Adipocyte (in vitro differentiated cells): ENCODE data around the gene DMAP1.

Source experiments
- DNase-seq: peaks from one replicate; pipeline ENCODE4 v3.0.0-alpha.2; 2015; ENCODE audit warnings: low read depth
- H3K27me3 ChIP-seq: replicated peaks from 2 replicates; pipeline ENCODE4 v1.7.0; 2013; ENCODE audit warnings: mild to moderate bottlenecking, low read length, moderate library complexity; ENCODE audit not compliant: control insufficient read depth, insufficient read depth
- H3K36me3 ChIP-seq: 2 replicates; pipeline ENCODE4 v1.7.0; 2013; ENCODE audit warnings: low read length, mild to moderate bottlenecking, moderate library complexity; ENCODE audit not compliant: control insufficient read depth, insufficient read depth, severe bottlenecking
- H3K4me1 ChIP-seq: 2 replicates; pipeline ENCODE4 v1.7.0; 2013; ENCODE audit warnings: mild to moderate bottlenecking, low read length, moderate library complexity; ENCODE audit not compliant: control insufficient read depth, insufficient read depth
- H3K4me3 ChIP-seq: 2 replicates; pipeline ENCODE4 v1.7.0; 2013; ENCODE audit warnings: mild to moderate bottlenecking, low read length, moderate library complexity
- H3K9ac ChIP-seq: 2 replicates; pipeline ENCODE4 v1.7.0; 2013; ENCODE audit warnings: mild to moderate bottlenecking, low read length, moderate library complexity
- H3K9me3 ChIP-seq: 2 replicates; pipeline ENCODE4 v1.7.0; 2013; ENCODE audit warnings: mild to moderate bottlenecking, low read length, moderate library complexity; ENCODE audit not compliant: control insufficient read depth

DMAP1 gene

GRCh38 chr1:44218503-44219300, 5.4 kb downstream of the DMAP1 start:
- Histone ChIP-seq H3K36me3 (peaks cover 50% of the 10 kb centered on the region), H3K4me3 (no peak overlapping the region), H3K4me1 (peaks cover 16% of the 10 kb centered on the region), H3K9ac (no peak overlapping the region), H3K9me3 (no peaks in the 10 kb centered on the region), H3K27me3 (no peaks in the 10 kb centered on the region)
- no peak for DNase-seq

- Histone ChIP-seq H3K27me3 (no peaks in the 10 kb centered on the region), H3K4me3 (no peak overlapping the region), H3K4me1 (peaks cover 13% of the 10 kb centered on the region), H3K9ac (no peak overlapping the region), H3K9me3 (no peaks in the 10 kb centered on the region), H3K36me3 (peaks cover 50% of the 10 kb centered on the region)
- DNase-seq: no peak
Measured at GRCh38 chr1:44219301-44219626, 6.0 kb downstream of the DMAP1 start.

- H3K9me3 ChIP-seq: no peaks in the 10 kb centered on the region
- H3K9ac ChIP-seq: no peak overlapping the region
- H3K36me3 ChIP-seq: peaks cover 45% of the 10 kb centered on the region
- no peak overlapping the region for H3K4me3 ChIP-seq
- no peak for DNase-seq
- no peaks in the 10 kb centered on the region for H3K27me3 ChIP-seq
- peaks cover 12% of the 10 kb centered on the region for H3K4me1 ChIP-seq
Measured at GRCh38 chr1:44220001-44220751, 6.9 kb downstream of the DMAP1 start.

- H3K4me1 ChIP-seq: peaks cover 12% of the 10 kb centered on the region
Measured at GRCh38 chr1:44220755-44221154, 7.5 kb downstream of the DMAP1 start.

GRCh38 chr1:44221769-44222168, 8.5 kb downstream of the DMAP1 start:
- H3K36me3 ChIP-seq: peaks cover 43% of the 10 kb centered on the region

More at GRCh38 chr1:44220755-44221154, 7.5 kb downstream of the DMAP1 start:
- no peak overlapping the region for H3K9ac ChIP-seq
- H3K4me3 ChIP-seq: no peak overlapping the region
- peaks cover 46% of the 10 kb centered on the region for H3K36me3 ChIP-seq
- DNase-seq: no peak
- no peaks in the 10 kb centered on the region for H3K27me3 ChIP-seq
- no peaks in the 10 kb centered on the region for H3K9me3 ChIP-seq

GRCh38 chr1:44222397-44223186, 9.3 kb downstream of the DMAP1 start:
- no peak for DNase-seq
- no peaks in the 10 kb centered on the region for H3K9me3 ChIP-seq
- H3K27me3 ChIP-seq: no peaks in the 10 kb centered on the region
- no peak overlapping the region for H3K9ac ChIP-seq
- peaks cover 17% of the 10 kb centered on the region for H3K4me1 ChIP-seq
- no peak overlapping the region for H3K4me3 ChIP-seq
- H3K36me3 ChIP-seq: peaks cover 43% of the 10 kb centered on the region

More at GRCh38 chr1:44221769-44222168, 8.5 kb downstream of the DMAP1 start:
- no peaks in the 10 kb centered on the region for H3K27me3 ChIP-seq
- no peaks in the 10 kb centered on the region for H3K9me3 ChIP-seq
- no peak overlapping the region for H3K4me3 ChIP-seq
- H3K4me1 ChIP-seq: peaks cover 12% of the 10 kb centered on the region
- H3K9ac ChIP-seq: no peak overlapping the region
- DNase-seq: no peak

- DNase-seq: no peak
- Histone ChIP-seq H3K9me3 (no peaks in the 10 kb centered on the region), H3K36me3 (peaks cover 42% of the 10 kb centered on the region), H3K9ac (no peak overlapping the region), H3K4me3 (no peak overlapping the region), H3K4me1 (peaks cover 14% of the 10 kb centered on the region), H3K27me3 (no peaks in the 10 kb centered on the region)
Measured at GRCh38 chr1:44223187-44223610, 9.9 kb downstream of the DMAP1 start.

- Histone ChIP-seq H3K4me1 (peaks cover 10% of the 10 kb centered on the region), H3K36me3 (peaks cover 16% of the 10 kb centered on the region), H3K27me3 (no peaks in the 10 kb centered on the region), H3K9ac (no peak overlapping the region), H3K4me3 (no peak overlapping the region), H3K9me3 (no peaks in the 10 kb centered on the region)
- DNase-seq: no peak
Measured at GRCh38 chr1:44225761-44226160, 12.5 kb downstream of the DMAP1 start.

- H3K4me3 ChIP-seq: no peak overlapping the region
- no peaks in the 10 kb centered on the region for H3K27me3 ChIP-seq
- no peak overlapping the region for H3K9ac ChIP-seq
- peaks cover 9% of the 10 kb centered on the region for H3K4me1 ChIP-seq
- peaks cover 16% of the 10 kb centered on the region for H3K36me3 ChIP-seq
- H3K9me3 ChIP-seq: no peaks in the 10 kb centered on the region
- DNase-seq: peak; percentile 40
Measured at GRCh38 chr1:44227211-44227610, 13.9 kb downstream of the DMAP1 start.

GRCh38 chr1:44228218-44228617, 14.9 kb downstream of the DMAP1 start:
- Histone ChIP-seq H3K4me3 (no peak overlapping the region), H3K27me3 (no peaks in the 10 kb centered on the region), H3K36me3 (peaks cover 15% of the 10 kb centered on the region), H3K9ac (no peak overlapping the region), H3K9me3 (no peaks in the 10 kb centered on the region), H3K4me1 (peaks cover 9% of the 10 kb centered on the region)
- no peak for DNase-seq
